HG03095 (cell line): Measurements from ENCODE around the gene MAPT.

ENCODE experiments used
- ATAC-seq: cut with Tn5 transposase; IDR thresholded peaks from one replicate; pipeline ENCODE4 v1.9.1; 2021; ENCODE audit warnings: moderate library complexity; ENCODE audit not compliant: unreplicated experiment

Gene MAPT

GRCh38 chr17:45969726-45970125 lies 75.4 kb downstream of the MAPT start:
- no peak for ATAC-seq

GRCh38 chr17:45970659-45971058 lies 76.3 kb downstream of the MAPT start:
- ATAC-seq, result no peak

- ATAC-seq, result no peak
Observed at GRCh38 chr17:45971698-45972141, 77.4 kb downstream of the MAPT start.

DNA sequence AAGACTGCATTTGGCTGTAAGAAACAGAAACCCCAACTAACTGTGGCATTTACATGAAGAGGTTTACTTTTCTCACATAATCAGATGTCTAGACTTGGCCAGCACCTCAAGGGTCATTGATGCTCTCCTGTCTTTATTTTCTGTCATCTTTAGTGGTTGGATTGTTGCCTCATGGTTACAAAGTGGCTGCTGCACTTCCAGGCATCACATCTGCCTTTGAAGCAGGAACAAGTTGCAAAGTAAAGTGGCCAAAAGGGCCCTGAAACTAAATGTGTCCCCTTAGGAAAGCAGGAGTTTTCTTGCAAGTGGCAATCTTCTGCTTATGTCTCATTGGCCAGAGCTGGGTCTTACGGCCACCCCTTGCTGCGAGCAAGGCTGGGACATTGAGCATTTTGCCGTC lies 78.2 kb downstream of the MAPT start:
- ATAC-seq, result no peak

GRCh38 chr17:45973099-45973780 lies 78.9 kb downstream of the MAPT start:
- ATAC-seq, result no peak

GRCh38 chr17:45973946-45974859 lies 79.8 kb downstream of the MAPT start:
- no peak for ATAC-seq

- ATAC-seq, result no peak
Observed at GRCh38 chr17:45974916-45975630, 80.7 kb downstream of the MAPT start.

DNA sequence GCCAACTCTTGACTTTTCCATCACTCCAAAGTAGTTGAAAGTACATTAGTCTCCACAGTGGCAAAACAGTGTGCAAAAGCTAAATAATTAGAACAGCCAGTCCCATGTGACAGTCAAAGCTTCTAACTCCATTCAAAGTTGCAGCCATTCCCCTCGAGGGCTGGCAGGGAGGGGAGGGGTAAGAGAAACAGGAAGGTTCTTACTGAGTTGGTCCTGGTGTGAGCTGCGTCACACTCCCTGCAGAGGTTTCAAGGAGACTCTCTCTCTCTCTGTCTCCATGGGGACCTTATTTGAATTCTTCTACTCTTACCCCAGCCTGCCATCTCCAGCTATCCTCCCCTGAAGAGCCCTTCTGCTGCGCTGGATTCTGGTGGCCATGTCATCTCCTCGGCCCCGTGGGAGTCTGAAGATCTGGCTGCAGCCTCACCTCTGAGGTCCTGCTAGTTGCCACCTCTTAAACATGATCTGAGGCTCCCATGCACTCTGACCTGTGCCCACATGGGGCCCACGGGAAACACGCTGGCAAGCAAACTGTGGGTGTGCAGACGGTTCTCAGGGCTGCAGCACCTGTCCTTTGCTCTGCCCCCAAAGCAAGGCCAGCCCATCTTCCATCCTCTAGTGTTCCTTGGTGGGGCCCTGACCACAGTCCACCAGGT lies 81.4 kb downstream of the MAPT start:
- no peak for ATAC-seq

DNA sequence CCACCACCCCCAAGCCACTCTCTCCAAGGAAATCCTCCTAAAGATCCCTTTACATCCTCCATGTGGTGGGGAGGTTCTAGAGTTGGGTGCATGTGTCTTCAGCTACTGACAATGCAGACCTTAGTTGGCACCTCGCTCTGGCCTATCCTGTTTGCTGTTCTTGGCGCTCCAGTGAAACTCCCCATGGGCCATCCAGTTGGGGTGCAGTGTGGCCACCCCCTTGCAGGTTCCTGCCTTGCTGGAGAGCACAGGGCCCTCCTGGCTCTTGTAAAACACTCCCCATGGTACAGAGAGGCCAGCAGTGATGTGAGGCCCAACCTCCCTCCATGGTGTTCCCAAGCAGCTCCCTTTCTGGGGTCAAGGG lies 82.0 kb downstream of the MAPT start:
- ATAC-seq, result no peak

DNA sequence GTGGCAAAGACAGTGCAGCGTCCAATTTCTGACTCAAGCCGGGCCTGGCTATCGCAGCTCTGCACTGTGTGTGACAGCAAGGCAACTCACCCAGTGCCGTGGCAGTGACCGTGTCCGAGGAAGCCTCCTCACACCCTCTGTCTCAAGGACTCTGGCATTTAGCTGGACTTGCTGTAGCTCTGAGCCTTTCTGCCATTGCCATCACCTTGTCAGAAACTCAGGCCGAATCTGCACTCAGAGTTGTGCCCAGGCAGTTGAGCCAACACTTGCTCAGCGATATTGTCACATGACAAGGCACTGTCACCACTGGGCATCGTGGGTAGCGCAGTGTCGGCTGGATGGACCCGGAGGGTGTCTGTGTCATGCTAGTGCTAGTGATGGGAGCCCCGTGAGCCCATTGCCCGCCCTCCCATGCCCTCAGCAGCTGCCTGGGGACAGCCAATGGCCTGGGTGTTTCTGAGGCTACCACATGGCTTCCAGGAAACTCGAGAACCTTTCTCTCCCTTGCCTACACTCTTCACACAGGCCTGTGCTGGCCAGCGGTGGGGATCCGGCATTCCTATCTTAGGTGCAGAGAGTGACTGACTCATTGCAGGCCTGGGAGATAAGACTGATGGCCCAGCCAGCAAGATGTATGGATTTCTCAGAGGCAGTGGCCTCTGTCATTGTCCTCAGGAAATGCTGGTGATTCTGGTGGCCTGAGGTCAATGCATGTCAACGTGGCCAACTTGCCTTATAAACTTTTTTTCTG lies 82.6 kb downstream of the MAPT start:
- ATAC-seq, result no peak

DNA sequence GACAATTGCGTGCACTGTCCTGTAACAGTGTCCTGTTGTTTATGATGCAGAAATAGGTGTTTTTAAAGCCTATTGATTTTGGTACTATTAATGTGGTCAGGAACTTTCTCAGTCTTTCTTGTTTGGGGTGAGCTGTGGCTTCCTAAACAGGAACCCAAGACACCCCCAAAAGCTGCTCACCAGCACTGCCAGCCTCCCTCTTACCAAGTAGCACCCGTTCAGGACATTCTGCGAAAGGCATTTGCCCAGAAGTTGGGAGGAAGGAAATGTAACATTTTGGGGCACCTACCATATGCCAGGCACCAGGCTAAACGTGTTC lies 83.1 kb downstream of the MAPT start:
- ATAC-seq, result no peak

- no peak for ATAC-seq
Observed at GRCh38 chr17:45977976-45978626, 83.7 kb downstream of the MAPT start.

GRCh38 chr17:45979137-45979536 lies 84.8 kb downstream of the MAPT start:
- ATAC-seq, result no peak

DNA sequence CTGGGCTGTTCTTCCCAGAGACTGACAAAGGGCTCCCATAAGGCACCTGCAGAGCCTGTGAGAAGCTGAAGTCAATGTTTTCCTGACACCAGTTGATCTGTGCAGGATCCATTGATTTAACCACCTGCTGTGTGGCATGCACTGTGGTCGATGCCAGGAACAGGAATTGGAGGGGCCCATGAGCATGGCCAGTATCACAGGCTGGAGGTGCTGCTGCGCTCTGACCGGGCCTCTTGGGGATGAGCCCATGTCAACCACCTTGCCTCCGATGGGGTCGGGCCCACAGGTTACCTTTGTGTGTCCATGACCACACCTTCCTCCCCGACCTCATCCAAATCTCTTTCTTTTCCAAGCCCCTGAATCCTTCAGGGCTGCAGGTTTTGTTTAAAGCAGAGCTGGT lies 86.5 kb downstream of the MAPT start:
- ATAC-seq, result no peak

DNA sequence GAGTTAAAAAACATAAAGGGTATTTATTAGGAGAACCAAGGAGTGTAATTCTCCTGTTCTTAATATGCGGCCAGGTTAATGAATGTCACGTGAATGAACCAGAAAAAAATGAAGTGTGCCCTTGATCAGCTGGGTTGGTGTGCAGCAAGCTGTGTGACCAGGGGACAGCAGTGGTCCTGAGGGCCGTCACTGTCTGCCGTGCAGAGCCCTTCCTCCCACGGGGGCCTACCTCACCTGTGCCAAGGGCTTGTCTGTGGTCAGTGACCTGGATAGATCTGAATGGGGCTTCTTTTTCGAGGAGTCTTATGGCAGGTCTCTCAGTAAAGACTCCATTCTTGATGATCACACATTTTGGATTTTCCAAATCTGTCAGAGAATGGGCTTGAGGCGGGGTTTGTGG lies 87.0 kb downstream of the MAPT start:
- ATAC-seq, result no peak

DNA sequence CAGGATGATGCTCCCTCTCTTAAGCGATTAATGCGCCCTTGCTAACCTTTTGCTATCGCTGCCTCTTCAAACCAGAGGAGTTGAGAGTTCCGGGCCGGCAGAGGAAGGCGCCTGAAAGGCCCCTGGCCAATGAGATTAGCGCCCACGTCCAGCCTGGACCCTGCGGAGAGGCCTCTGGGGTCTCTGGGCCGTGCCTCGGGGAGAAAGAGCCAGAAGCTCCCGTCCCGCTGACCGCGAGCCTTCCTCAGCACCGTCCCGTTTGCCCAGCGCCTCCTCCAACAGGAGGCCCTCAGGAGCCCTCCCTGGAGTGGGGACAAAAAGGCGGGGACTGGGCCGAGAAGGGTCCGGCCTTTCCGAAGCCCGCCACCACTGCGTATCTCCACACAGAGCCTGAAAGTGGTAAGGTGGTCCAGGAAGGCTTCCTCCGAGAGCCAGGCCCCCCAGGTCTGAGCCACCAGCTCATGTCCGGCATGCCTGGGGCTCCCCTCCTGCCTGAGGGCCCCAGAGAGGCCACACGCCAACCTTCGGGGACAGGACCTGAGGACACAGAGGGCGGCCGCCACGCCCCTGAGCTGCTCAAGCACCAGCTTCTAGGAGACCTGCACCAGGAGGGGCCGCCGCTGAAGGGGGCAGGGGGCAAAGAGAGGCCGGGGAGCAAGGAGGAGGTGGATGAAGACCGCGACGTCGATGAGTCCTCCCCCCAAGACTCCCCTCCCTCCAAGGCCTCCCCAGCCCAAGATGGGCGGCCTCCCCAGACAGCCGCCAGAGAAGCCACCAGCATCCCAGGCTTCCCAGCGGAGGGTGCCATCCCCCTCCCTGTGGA lies 88.6 kb downstream of the MAPT start:
- no peak for ATAC-seq

DNA sequence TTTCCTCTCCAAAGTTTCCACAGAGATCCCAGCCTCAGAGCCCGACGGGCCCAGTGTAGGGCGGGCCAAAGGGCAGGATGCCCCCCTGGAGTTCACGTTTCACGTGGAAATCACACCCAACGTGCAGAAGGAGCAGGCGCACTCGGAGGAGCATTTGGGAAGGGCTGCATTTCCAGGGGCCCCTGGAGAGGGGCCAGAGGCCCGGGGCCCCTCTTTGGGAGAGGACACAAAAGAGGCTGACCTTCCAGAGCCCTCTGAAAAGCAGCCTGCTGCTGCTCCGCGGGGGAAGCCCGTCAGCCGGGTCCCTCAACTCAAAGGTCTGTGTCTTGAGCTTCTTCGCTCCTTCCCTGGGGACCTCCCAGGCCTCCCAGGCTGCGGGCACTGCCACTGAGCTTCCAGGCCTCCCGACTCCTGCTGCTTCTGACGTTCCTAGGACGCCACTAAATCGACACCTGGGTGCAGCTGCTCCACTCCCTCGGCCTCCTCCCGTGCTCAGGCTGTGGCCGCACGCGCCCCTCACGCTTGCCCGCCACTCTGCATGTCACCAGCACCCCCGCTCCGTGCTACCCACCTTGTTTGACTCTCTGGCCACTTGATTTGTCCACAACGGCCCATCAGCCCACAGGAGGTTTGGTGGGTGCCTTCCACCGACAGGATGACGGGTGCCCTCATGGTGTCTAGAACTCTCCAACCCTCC lies 89.4 kb downstream of the MAPT start:
- no peak for ATAC-seq

DNA sequence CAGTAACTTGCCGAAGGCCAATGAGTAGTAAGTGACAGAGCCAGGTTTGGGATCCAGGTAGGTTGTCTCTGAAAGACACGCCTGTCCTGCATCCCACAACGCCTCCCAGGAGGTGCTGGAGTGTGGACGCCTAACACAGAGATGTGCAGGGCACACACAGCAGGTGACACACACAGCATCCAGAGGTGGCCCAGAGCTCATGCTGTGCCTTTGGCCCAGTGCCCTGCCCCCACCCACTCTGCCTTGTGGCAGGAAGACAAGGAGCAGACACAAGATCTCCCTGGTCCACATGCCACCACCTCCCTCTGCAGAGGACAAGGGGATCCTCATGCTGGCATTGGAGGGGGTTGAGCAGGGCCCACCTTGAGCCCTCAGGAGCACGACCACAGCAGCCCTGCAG lies 90.0 kb downstream of the MAPT start:
- no peak for ATAC-seq

DNA sequence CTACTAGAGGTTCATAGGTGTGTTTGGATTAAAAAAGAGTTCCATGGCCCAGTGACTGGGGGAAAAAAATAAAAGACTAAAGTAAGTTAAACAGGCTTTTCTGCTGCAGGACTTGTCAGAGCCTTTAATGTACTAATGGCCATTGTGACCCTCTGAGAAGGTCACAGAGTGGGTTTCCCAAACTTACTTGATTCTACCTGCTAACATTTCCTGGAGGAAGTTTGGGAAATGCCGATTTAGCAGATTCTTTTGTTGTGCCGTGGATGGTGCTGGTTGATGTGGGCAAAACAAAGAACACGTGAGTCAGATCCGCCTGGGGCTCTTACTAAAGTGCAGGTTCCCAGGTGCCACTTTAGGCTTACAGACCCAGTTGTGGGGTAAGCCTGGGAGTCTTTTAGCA lies 91.1 kb downstream of the MAPT start:
- no peak for ATAC-seq
